ENCODE measurements around the gene KDM5C.

The KDM5C gene

GRCh38 chrX:53250556-53250955, 25.5 kb upstream of the KDM5C start:
- no peak for DNase-seq (ENCODE audit: low read depth in 2 of 2)

- no peak for DNase-seq (ENCODE audit: low read depth in 2 of 2)
Observed at GRCh38 chrX:53249408-53250042, 24.5 kb upstream of the KDM5C start.

- DNase-seq (ENCODE audit: low read depth in 2 of 2) = no peak
Observed at GRCh38 chrX:53247928-53248327, 22.9 kb upstream of the KDM5C start.

- DNase-seq (ENCODE audit: low read depth in 2 of 2) = no peak
Observed at GRCh38 chrX:53246231-53246630, 21.2 kb upstream of the KDM5C start.

GRCh38 chrX:53244610-53245009, 19.6 kb upstream of the KDM5C start:
- DNase-seq (ENCODE audit: low read depth in 2 of 2) = no peak

- no peak for DNase-seq (ENCODE audit: low read depth in 2 of 2)
Observed at GRCh38 chrX:53242310-53242709, 17.3 kb upstream of the KDM5C start.

- no peak for DNase-seq (ENCODE audit: low read depth in 2 of 2)
Observed at GRCh38 chrX:53241558-53241957, 16.6 kb upstream of the KDM5C start.

GRCh38 chrX:53239474-53239873, 14.5 kb upstream of the KDM5C start:
- peak; percentile 12 to 68 for DNase-seq (ENCODE audit: low read depth in 2 of 2)

GRCh38 chrX:53237056-53237455, 12.0 kb upstream of the KDM5C start:
- no peak for DNase-seq (ENCODE audit: low read depth in 2 of 2)

GRCh38 chrX:53236025-53236679, 11.1 kb upstream of the KDM5C start:
- no peak for DNase-seq (ENCODE audit: low read depth in 2 of 2)

GRCh38 chrX:53235566-53235965, 10.6 kb upstream of the KDM5C start:
- no peak for DNase-seq (ENCODE audit: low read depth in 2 of 2)

- DNase-seq (ENCODE audit: low read depth in 2 of 2) = no peak
Observed at GRCh38 chrX:53234484-53234883, 9.5 kb upstream of the KDM5C start.

- no peak for DNase-seq (ENCODE audit: low read depth in 2 of 2)
Observed at GRCh38 chrX:53233536-53233935, 8.5 kb upstream of the KDM5C start.

GRCh38 chrX:53230116-53230515, 5.1 kb upstream of the KDM5C start:
- DNase-seq (ENCODE audit: low read depth in 2 of 2) = no peak

- no peak for DNase-seq (ENCODE audit: low read depth in 2 of 2)
Observed at GRCh38 chrX:53227224-53227765, 2.3 kb upstream of the KDM5C start.

- DNase-seq (ENCODE audit: low read depth in 2 of 2) = peak; percentile 2 to 13
Observed at GRCh38 chrX:53223955-53224859, 800 bp downstream of the KDM5C start.

GRCh38 chrX:53223068-53223693, 1.8 kb downstream of the KDM5C start:
- DNase-seq (ENCODE audit: low read depth in 2 of 2) = no peak

- DNase-seq (ENCODE audit: low read depth in 2 of 2) = no peak
Observed at GRCh38 chrX:53211391-53211978, 13.5 kb downstream of the KDM5C start.

GRCh38 chrX:53196678-53197077, 28.3 kb downstream of the KDM5C start:
- no peak for DNase-seq (ENCODE audit: low read depth in 2 of 2)

GRCh38 chrX:53195401-53195800, 29.6 kb downstream of the KDM5C start:
- no peak for DNase-seq (ENCODE audit: low read depth in 2 of 2)

- no peak for DNase-seq (ENCODE audit: low read depth in 2 of 2)
Observed at GRCh38 chrX:53194308-53194707, 30.7 kb downstream of the KDM5C start.

GRCh38 chrX:53193093-53193492, 31.9 kb downstream of the KDM5C start:
- no peak for DNase-seq (ENCODE audit: low read depth in 2 of 2)

All from stimulated activated CD4-positive, alpha-beta T cell treated with anti-CD3 and anti-CD28 coated beads, Interleukin-1b, Interleukin-23, amount 100 ng/mL, for 4 hours (primary cell).